Measurements from ENCODE around the gene GLIS1. TPM values are rescaled to one million over a fixed set of nuclear protein-coding genes. Genes with fewer than 3 reads are reported as not detected.

Gene GLIS1
- polyA plus RNA-seq, 1 donor from 2014 or later: not detected

DNA sequence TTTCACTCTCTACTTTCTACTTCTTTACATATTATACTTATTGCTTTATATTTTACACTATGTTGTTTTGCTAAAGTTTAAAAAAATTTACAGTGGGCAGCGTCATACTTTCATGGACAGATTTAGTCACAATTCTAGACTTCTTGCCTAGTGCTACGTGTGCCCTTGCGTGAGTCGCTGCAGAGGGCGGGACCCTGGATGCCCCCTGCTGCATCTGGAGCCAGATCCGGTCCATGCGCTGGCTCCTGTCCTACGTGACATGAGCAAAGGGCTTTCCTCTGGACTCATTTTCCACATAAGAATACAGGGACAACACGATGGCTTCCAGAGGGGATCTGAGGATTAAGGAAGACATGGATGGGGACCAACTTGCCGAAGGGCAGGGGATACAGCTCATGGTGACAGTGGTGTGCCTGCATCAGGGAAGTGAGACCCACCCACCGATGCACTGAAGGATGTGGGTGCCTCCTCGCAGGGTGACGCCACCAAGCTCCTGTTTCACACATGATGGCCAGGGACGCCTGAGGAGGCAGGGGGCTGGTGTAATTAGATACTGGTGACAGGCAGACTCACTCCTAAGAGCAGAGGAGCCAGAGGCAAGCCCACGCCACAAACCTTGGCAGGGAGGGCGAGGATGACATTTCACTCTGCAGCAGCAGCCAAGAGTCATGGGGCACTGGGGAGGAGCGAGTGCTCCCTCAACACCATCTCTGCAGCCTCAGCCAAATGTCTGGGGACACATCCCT lies 193.1 kb downstream of the GLIS1 start:
- Histone ChIP-seq H3K36me3 (ENCODE audit: insufficient read depth, low read length) (no peaks in the 10 kb centered on the region), H3K4me3 (ENCODE audit: low read length) (no peak overlapping the region), H3K79me2 (replicated peaks; ENCODE audit: insufficient read depth, low read length) (no peaks in the 10 kb centered on the region), H3K9me3 (ENCODE audit: low read length) (no peaks in the 10 kb centered on the region), H3F3A (ENCODE audit: insufficient read depth, low read length, poor library complexity, severe bottlenecking) (no peaks in the 10 kb centered on the region), H3K27ac (ENCODE audit: low read length) (no peak overlapping the region), H2AFZ (ENCODE audit: low read depth, low read length) (no peak overlapping the region), H3K9ac (ENCODE audit: low read length) (no peak overlapping the region), H3K4me2 (ENCODE audit: low read length) (no peak overlapping the region), H3K9me2 (ENCODE audit: insufficient read depth, low read length) (no peaks in the 10 kb centered on the region), H3K27me3 (ENCODE audit: insufficient read depth, low read depth, low read length) (no peaks in the 10 kb centered on the region), H4K20me1 (ENCODE audit: insufficient read depth) (no peaks in the 10 kb centered on the region)
- TF ChIP-seq SMC3 (conservative IDR thresholded peaks at IDR 0.05; ENCODE audit: poor library complexity) (no peak), TAF1 (IDR thresholded peaks at IDR 0.05; ENCODE audit: low read depth) (no peak), REST (IDR thresholded peaks at IDR 0.05; ENCODE audit: borderline replicate concordance) (no peak), POLR2AphosphoS5 (IDR thresholded peaks at IDR 0.05) (no peak), EZH2 (IDR thresholded peaks at IDR 0.05; ENCODE audit: borderline replicate concordance, insufficient read depth, low read length, poor library complexity, severe bottlenecking) (no peak), RAD21 (conservative IDR thresholded peaks at IDR 0.05) (no peak), MXI1 (conservative IDR thresholded peaks at IDR 0.05; ENCODE audit: poor library complexity, severe bottlenecking) (no peak), EP300 (conservative IDR thresholded peaks at IDR 0.05; ENCODE audit: poor library complexity, severe bottlenecking) (no peak)
- TF ChIP-seq, protein P1, sequence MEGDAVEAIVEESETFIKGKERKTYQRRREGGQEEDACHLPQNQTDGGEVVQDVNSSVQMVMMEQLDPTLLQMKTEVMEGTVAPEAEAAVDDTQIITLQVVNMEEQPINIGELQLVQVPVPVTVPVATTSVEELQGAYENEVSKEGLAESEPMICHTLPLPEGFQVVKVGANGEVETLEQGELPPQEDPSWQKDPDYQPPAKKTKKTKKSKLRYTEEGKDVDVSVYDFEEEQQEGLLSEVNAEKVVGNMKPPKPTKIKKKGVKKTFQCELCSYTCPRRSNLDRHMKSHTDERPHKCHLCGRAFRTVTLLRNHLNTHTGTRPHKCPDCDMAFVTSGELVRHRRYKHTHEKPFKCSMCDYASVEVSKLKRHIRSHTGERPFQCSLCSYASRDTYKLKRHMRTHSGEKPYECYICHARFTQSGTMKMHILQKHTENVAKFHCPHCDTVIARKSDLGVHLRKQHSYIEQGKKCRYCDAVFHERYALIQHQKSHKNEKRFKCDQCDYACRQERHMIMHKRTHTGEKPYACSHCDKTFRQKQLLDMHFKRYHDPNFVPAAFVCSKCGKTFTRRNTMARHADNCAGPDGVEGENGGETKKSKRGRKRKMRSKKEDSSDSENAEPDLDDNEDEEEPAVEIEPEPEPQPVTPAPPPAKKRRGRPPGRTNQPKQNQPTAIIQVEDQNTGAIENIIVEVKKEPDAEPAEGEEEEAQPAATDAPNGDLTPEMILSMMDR (IDR thresholded peaks at IDR 0.05; ENCODE audit: poor library complexity, severe bottlenecking): no peak

- no peaks in the 10 kb centered on the region for H3K36me3 ChIP-seq (ENCODE audit: insufficient read depth, low read length)
- no peaks in the 10 kb centered on the region for H3K79me2 ChIP-seq (replicated peaks; ENCODE audit: insufficient read depth, low read length)
- no peaks in the 10 kb centered on the region for H3F3A ChIP-seq (ENCODE audit: insufficient read depth, low read length, poor library complexity, severe bottlenecking)
- TF ChIP-seq TAF1 (IDR thresholded peaks at IDR 0.05; ENCODE audit: low read depth) (no peak), SMC3 (conservative IDR thresholded peaks at IDR 0.05; ENCODE audit: poor library complexity) (no peak)
- H3K27ac ChIP-seq (ENCODE audit: low read length): no peak overlapping the region
- H3K9me3 ChIP-seq (ENCODE audit: low read length): no peaks in the 10 kb centered on the region
- no peak overlapping the region for H3K9ac ChIP-seq (ENCODE audit: low read length)
- H3K9me2 ChIP-seq (ENCODE audit: insufficient read depth, low read length): no peaks in the 10 kb centered on the region
- no peaks in the 10 kb centered on the region for H4K20me1 ChIP-seq (ENCODE audit: insufficient read depth)
- no peak overlapping the region for H3K4me2 ChIP-seq (ENCODE audit: low read length)
- H3K4me3 ChIP-seq (ENCODE audit: low read length): no peak overlapping the region
- no peaks in the 10 kb centered on the region for H3K27me3 ChIP-seq (ENCODE audit: insufficient read depth, low read depth, low read length)
- no peak overlapping the region for H2AFZ ChIP-seq (ENCODE audit: low read depth, low read length)
Measured at GRCh38 chr1:53544728-53545515, 194.0 kb downstream of the GLIS1 start.

All from neural cell (in vitro differentiated cells).